Smooth muscle cell (in vitro differentiated cells): ENCODE measurements around the gene GABRE. TPM values are rescaled to one million over a fixed set of nuclear protein-coding genes. Genes with fewer than 3 reads are reported as not detected.

Experiments used
- DNase-seq: peaks from one replicate; lab custom pipeline; 2025; ENCODE audit not compliant: unreplicated experiment; lab: John Stamatoyannopoulos, UW
- H2AFZ ChIP-seq: fragments of 200-600 bp; sonication (generic); 2 replicates; pipeline ENCODE4 v1.6.0; 2016; ENCODE audit warnings: antibody characterized with exemption, low read depth, mild to moderate bottlenecking
- H3F3A ChIP-seq: fragments of 200-600 bp; sonication (generic); 2 replicates; pipeline ENCODE4 v1.6.0; 2017; ENCODE audit warnings: antibody characterized with exemption, low read depth
- H3K27ac ChIP-seq: fragments of 200-600 bp; sonication (generic); 2 replicates; pipeline ENCODE4 v1.5.1; 2016; ENCODE audit warnings: low read depth, mild to moderate bottlenecking
- H3K27me3 ChIP-seq: fragments of 200-600 bp; sonication (generic); 2 replicates; pipeline ENCODE4 v1.6.1; 2016; ENCODE audit warnings: low read depth, mild to moderate bottlenecking
- H3K36me3 ChIP-seq: fragments of 200-600 bp; sonication (generic); 2 replicates; pipeline ENCODE4 v1.5.1; 2016; ENCODE audit warnings: low read depth
- H3K4me1 ChIP-seq: fragments of 200-600 bp; sonication (generic); 2 replicates; pipeline ENCODE4 v1.5.1; 2016; ENCODE audit warnings: low read depth
- H3K4me2 ChIP-seq: fragments of 200-600 bp; sonication (generic); 2 replicates; pipeline ENCODE4 v1.6.0; 2016; ENCODE audit warnings: mild to moderate bottlenecking
- H3K4me3 ChIP-seq: fragments of 200-600 bp; sonication (generic); 2 replicates; pipeline ENCODE4 v1.5.1; 2016; ENCODE audit warnings: mild to moderate bottlenecking
- H3K79me2 ChIP-seq: fragments of 200-600 bp; sonication (generic); 2 replicates; pipeline ENCODE4 v1.6.0; 2016; ENCODE audit warnings: low read depth, mild to moderate bottlenecking
- H3K9ac ChIP-seq: fragments of 200-600 bp; sonication (generic); 2 replicates; pipeline ENCODE4 v1.6.0; 2016; ENCODE audit warnings: low read depth
- H3K9me3 ChIP-seq: fragments of 200-600 bp; sonication (generic); replicated peaks from 2 replicates; pipeline ENCODE4 v1.5.1; 2016; ENCODE audit warnings: low read depth
- H4K20me1 ChIP-seq: fragments of 200-600 bp; sonication (generic); 2 replicates; pipeline ENCODE4 v1.6.0; 2016; ENCODE audit warnings: low read depth
- CTCF ChIP-seq: fragments of 200-600 bp; sonication (generic); IDR thresholded peaks from 2 replicates; pipeline ENCODE4 v1.5.1; 2017; ENCODE audit warnings: borderline replicate concordance, mild to moderate bottlenecking, antibody characterized with exemption; ENCODE audit not compliant: insufficient read depth, poor library complexity, severe bottlenecking
- WGBS: methylation state at CpG from one replicate; pipeline ENCODE4 v1.1.7; 2016; ENCODE audit warnings: low lambda C conversion rate; 5-methylcytosine and 5-hydroxymethylcytosine counted together
- polyA plus RNA-seq: library from polyadenylated mRNA; unstranded; fragments of >200 nt; fragmentation: Nextera tagmentation; extraction: Ambion mirVana; gene quantifications from 2 replicates; pipeline ENCODE4 v1.2.1, GENCODE V29; 2016
- total RNA-seq: library from RNA; depleted of rRNA; stranded (reverse); fragments of >200 nt; gene quantifications from 2 replicates; pipeline ENCODE4 v1.2.3, GENCODE V29; 2014

GABRE gene
- total and polyA plus RNA-seq, 2 experiments from 2014 or later, result 4.5 to 19.4 TPM

- H3K27ac ChIP-seq, result no peak overlapping the region
- no peaks in the 10 kb centered on the region for H3K36me3 ChIP-seq
- no peaks in the 10 kb centered on the region for H3F3A ChIP-seq
- H3K9ac ChIP-seq, result no peak overlapping the region
- DNase-seq, result no peak
- TF ChIP-seq CTCF, result no peak
- H3K27me3 ChIP-seq, result no peaks in the 10 kb centered on the region
- 87% methylated on average over 6 of the region's 6 CpGs for WGBS
- H2AFZ ChIP-seq, result no peak overlapping the region
- H3K4me2 ChIP-seq, result no peak overlapping the region
- H3K4me3 ChIP-seq, result no peak overlapping the region
- H3K79me2 ChIP-seq, result no peaks in the 10 kb centered on the region
- H3K9me3 ChIP-seq, result no peaks in the 10 kb centered on the region
- no peaks in the 10 kb centered on the region for H3K4me1 ChIP-seq
- H4K20me1 ChIP-seq, result no peaks in the 10 kb centered on the region
Observed at GRCh38 chrX:151966236-151966635, 8.2 kb downstream of the GABRE start.

- Histone ChIP-seq H3K9ac (no peak overlapping the region), H4K20me1 (no peaks in the 10 kb centered on the region), H3K27me3 (no peaks in the 10 kb centered on the region), H3K4me1 (no peaks in the 10 kb centered on the region), H3K4me3 (no peak overlapping the region), H3K9me3 (peaks cover 4% of the 10 kb centered on the region), H3K4me2 (no peak overlapping the region), H3F3A (no peaks in the 10 kb centered on the region), H3K36me3 (no peaks in the 10 kb centered on the region), H2AFZ (no peak overlapping the region), H3K79me2 (no peaks in the 10 kb centered on the region), H3K27ac (no peak overlapping the region)
- no peak for TF ChIP-seq CTCF
- DNase-seq, result no peak
- 69% methylated on average over 5 of the region's 5 CpGs for WGBS
Observed at GRCh38 chrX:151962034-151962433, 12.4 kb downstream of the GABRE start.

DNA sequence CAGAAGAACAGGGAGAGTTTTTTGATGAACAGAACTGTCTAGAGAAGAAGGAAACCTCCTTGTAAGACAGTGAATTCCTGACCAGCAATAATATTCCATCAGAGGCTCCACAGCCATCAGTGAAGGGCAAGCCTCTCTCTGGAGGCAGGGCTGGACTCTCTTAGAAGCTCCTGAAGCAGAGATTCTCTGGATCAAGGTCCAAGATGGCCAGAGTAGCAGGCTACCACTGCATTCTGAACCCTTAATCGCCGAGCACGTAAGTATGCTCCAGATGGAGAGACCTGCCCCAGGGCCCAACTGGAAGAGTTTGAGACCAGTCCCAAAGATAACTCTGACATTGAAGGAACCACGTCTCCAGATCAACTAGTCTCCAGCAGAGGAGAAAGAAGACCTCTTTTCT, 16.4 kb downstream of the GABRE start:
- no peak overlapping the region for H3K4me3 ChIP-seq
- H3F3A ChIP-seq, result no peaks in the 10 kb centered on the region
- H3K36me3 ChIP-seq, result no peaks in the 10 kb centered on the region
- no peaks in the 10 kb centered on the region for H3K27me3 ChIP-seq
- no peak overlapping the region for H3K9ac ChIP-seq
- H4K20me1 ChIP-seq, result no peaks in the 10 kb centered on the region
- no peak for DNase-seq
- peaks cover 4% of the 10 kb centered on the region for H3K9me3 ChIP-seq
- TF ChIP-seq CTCF, result no peak
- WGBS, result 86% methylated on average over 4 of the region's 4 CpGs
- no peak overlapping the region for H2AFZ ChIP-seq
- no peaks in the 10 kb centered on the region for H3K79me2 ChIP-seq
- H3K4me1 ChIP-seq, result no peaks in the 10 kb centered on the region
- H3K27ac ChIP-seq, result no peak overlapping the region
- H3K4me2 ChIP-seq, result no peak overlapping the region

- H2AFZ ChIP-seq, result no peak overlapping the region
- no peaks in the 10 kb centered on the region for H4K20me1 ChIP-seq
- DNase-seq, result no peak
- H3K27me3 ChIP-seq, result no peaks in the 10 kb centered on the region
- H3K79me2 ChIP-seq, result no peaks in the 10 kb centered on the region
- no peaks in the 10 kb centered on the region for H3K36me3 ChIP-seq
- no peak overlapping the region for H3K9ac ChIP-seq
- H3K27ac ChIP-seq, result no peak overlapping the region
- H3K4me1 ChIP-seq, result no peaks in the 10 kb centered on the region
- no peak overlapping the region for H3K4me3 ChIP-seq
- H3K9me3 ChIP-seq, result no peaks in the 10 kb centered on the region
- no peak overlapping the region for H3K4me2 ChIP-seq
- no peak for TF ChIP-seq CTCF
- H3F3A ChIP-seq, result no peaks in the 10 kb centered on the region
- 89% methylated on average over 15 of the region's 15 CpGs for WGBS
Observed at GRCh38 chrX:151954730-151955129, 19.7 kb downstream of the GABRE start.
